H1 (cell line): Measurements from ENCODE around the gene ZNF302. TPM values are rescaled to one million over a fixed set of nuclear protein-coding genes. Genes with fewer than 3 reads are reported as not detected.

Source experiments
- polyA plus RNA-seq, 7 experiments: library from polyadenylated mRNA; depleted of rRNA in 3 of 7; stranded (reverse) in 5 of 7; unstranded in 2 of 7; fragments of >200 nt in 5 of 7; fragments of 200-250 nt in 2 of 7; gene quantifications; 1 replicate in 5 of 7; 2 replicates in 1 of 7; 4 replicates in 1 of 7; pipeline versions ENCODE4 v1.2.1 to v1.2.3, GENCODE V29; 2011 to 2013; ENCODE audit warnings: missing spikeins in 2 of 7, mixed read lengths in 2 of 7
- total RNA-seq: library from RNA; stranded (reverse); fragmentation: NEBNext Ultra II Directional; extraction: Animal tissue kit (Norgen Biotek cat#: 25700); gene quantifications from 2 replicates; pipeline ENCODE4 v1.2.1, GENCODE V29; 2021
- TF ChIP-seq, protein P1 (sequence below): fragments of 300-600 bp; sonication (generic); IDR thresholded peaks from 2 replicates; pipeline ENCODE4 v1.7.1; 2012; ENCODE audit warnings: low read length, moderate library complexity, mild to moderate bottlenecking, inconsistent platforms; ENCODE audit not compliant: insufficient replicate concordance

The ZNF302 gene
- total and polyA plus RNA-seq, 2 of the 8 experiments (the other 6 are each of a cell fraction or from before 2014, with no cell fraction given): 9.1 to 20.4 TPM

GRCh38 chr19:34725400-34725799 is 47.9 kb downstream of the ZNF302 start (continued):
- TF ChIP-seq, protein P1, sequence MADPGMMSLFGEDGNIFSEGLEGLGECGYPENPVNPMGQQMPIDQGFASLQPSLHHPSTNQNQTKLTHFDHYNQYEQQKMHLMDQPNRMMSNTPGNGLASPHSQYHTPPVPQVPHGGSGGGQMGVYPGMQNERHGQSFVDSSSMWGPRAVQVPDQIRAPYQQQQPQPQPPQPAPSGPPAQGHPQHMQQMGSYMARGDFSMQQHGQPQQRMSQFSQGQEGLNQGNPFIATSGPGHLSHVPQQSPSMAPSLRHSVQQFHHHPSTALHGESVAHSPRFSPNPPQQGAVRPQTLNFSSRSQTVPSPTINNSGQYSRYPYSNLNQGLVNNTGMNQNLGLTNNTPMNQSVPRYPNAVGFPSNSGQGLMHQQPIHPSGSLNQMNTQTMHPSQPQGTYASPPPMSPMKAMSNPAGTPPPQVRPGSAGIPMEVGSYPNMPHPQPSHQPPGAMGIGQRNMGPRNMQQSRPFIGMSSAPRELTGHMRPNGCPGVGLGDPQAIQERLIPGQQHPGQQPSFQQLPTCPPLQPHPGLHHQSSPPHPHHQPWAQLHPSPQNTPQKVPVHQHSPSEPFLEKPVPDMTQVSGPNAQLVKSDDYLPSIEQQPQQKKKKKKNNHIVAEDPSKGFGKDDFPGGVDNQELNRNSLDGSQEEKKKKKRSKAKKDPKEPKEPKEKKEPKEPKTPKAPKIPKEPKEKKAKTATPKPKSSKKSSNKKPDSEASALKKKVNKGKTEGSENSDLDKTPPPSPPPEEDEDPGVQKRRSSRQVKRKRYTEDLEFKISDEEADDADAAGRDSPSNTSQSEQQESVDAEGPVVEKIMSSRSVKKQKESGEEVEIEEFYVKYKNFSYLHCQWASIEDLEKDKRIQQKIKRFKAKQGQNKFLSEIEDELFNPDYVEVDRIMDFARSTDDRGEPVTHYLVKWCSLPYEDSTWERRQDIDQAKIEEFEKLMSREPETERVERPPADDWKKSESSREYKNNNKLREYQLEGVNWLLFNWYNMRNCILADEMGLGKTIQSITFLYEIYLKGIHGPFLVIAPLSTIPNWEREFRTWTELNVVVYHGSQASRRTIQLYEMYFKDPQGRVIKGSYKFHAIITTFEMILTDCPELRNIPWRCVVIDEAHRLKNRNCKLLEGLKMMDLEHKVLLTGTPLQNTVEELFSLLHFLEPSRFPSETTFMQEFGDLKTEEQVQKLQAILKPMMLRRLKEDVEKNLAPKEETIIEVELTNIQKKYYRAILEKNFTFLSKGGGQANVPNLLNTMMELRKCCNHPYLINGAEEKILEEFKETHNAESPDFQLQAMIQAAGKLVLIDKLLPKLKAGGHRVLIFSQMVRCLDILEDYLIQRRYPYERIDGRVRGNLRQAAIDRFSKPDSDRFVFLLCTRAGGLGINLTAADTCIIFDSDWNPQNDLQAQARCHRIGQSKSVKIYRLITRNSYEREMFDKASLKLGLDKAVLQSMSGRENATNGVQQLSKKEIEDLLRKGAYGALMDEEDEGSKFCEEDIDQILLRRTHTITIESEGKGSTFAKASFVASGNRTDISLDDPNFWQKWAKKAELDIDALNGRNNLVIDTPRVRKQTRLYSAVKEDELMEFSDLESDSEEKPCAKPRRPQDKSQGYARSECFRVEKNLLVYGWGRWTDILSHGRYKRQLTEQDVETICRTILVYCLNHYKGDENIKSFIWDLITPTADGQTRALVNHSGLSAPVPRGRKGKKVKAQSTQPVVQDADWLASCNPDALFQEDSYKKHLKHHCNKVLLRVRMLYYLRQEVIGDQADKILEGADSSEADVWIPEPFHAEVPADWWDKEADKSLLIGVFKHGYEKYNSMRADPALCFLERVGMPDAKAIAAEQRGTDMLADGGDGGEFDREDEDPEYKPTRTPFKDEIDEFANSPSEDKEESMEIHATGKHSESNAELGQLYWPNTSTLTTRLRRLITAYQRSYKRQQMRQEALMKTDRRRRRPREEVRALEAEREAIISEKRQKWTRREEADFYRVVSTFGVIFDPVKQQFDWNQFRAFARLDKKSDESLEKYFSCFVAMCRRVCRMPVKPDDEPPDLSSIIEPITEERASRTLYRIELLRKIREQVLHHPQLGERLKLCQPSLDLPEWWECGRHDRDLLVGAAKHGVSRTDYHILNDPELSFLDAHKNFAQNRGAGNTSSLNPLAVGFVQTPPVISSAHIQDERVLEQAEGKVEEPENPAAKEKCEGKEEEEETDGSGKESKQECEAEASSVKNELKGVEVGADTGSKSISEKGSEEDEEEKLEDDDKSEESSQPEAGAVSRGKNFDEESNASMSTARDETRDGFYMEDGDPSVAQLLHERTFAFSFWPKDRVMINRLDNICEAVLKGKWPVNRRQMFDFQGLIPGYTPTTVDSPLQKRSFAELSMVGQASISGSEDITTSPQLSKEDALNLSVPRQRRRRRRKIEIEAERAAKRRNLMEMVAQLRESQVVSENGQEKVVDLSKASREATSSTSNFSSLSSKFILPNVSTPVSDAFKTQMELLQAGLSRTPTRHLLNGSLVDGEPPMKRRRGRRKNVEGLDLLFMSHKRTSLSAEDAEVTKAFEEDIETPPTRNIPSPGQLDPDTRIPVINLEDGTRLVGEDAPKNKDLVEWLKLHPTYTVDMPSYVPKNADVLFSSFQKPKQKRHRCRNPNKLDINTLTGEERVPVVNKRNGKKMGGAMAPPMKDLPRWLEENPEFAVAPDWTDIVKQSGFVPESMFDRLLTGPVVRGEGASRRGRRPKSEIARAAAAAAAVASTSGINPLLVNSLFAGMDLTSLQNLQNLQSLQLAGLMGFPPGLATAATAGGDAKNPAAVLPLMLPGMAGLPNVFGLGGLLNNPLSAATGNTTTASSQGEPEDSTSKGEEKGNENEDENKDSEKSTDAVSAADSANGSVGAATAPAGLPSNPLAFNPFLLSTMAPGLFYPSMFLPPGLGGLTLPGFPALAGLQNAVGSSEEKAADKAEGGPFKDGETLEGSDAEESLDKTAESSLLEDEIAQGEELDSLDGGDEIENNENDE: no peak
